HUES6 (cell line): ENCODE data around the gene KATNAL1.
"Not testable (repeated sequence)": the region's sequence is repeated elsewhere in the genome, so short reads cannot be mapped to it uniquely, and the experiment has no call there.

Experiments used
- H3K27ac ChIP-seq: 2 replicates; pipeline ENCODE4 v1.7.0; 2013; ENCODE audit warnings: low read depth, mild to moderate bottlenecking, low read length, inconsistent platforms
- H3K27me3 ChIP-seq: 2 replicates; pipeline ENCODE4 v1.6.1; 2013; ENCODE audit warnings: low read length; ENCODE audit not compliant: control insufficient read depth, insufficient read depth
- H3K36me3 ChIP-seq: 2 replicates; pipeline ENCODE4 v1.6.1; 2013; ENCODE audit warnings: low read length; ENCODE audit not compliant: control insufficient read depth, insufficient read depth
- H3K4me1 ChIP-seq: 2 replicates; pipeline ENCODE4 v1.6.1; 2013; ENCODE audit warnings: low read length; ENCODE audit not compliant: control insufficient read depth, insufficient read depth
- H3K4me3 ChIP-seq: 2 replicates; pipeline ENCODE4 v1.5.1; 2013; ENCODE audit warnings: low read depth, low read length
- H3K9ac ChIP-seq: one replicate; pipeline ENCODE4 v1.6.1; 2013; ENCODE audit warnings: mild to moderate bottlenecking, low read length
- H3K9me3 ChIP-seq: 2 replicates; pipeline ENCODE4 v1.6.1; 2013; ENCODE audit warnings: low read depth, low read length; ENCODE audit not compliant: control insufficient read depth, insufficient read depth

The KATNAL1 gene

GRCh38 chr13:30181888-30182651 is 125.3 kb downstream of the KATNAL1 start:
- H3K27ac ChIP-seq = no peak overlapping the region
- H3K27me3 ChIP-seq = no peaks in the 10 kb centered on the region
- no peaks in the 10 kb centered on the region for H3K36me3 ChIP-seq
- H3K9me3 ChIP-seq = peaks cover 6% of the 10 kb centered on the region
- H3K4me3 ChIP-seq = no peak overlapping the region
- H3K9ac ChIP-seq = peak overlapping the region; percentile 76
- 0 out of 2 replicates have a peak, but pooled peaks cover 8% of the 10 kb centered on the region for H3K4me1 ChIP-seq

GRCh38 chr13:30179597-30180276 is 127.6 kb downstream of the KATNAL1 start:
- H3K4me3 ChIP-seq = no peak overlapping the region
- H3K9ac ChIP-seq = no peak overlapping the region
- no peaks in the 10 kb centered on the region for H3K36me3 ChIP-seq
- 0 out of 2 replicates have a peak, but pooled peaks cover 3% of the 10 kb centered on the region for H3K4me1 ChIP-seq
- no peaks in the 10 kb centered on the region for H3K27me3 ChIP-seq
- H3K9me3 ChIP-seq = peaks cover 3% of the 10 kb centered on the region
- H3K27ac ChIP-seq = no peak overlapping the region

- no peak overlapping the region for H3K27ac ChIP-seq
- H3K4me3 ChIP-seq = no peak overlapping the region
- peaks cover 3% of the 10 kb centered on the region; the same call in 1 of the 2 replicates for H3K4me1 ChIP-seq
- H3K9ac ChIP-seq = no peak overlapping the region
- no peaks in the 10 kb centered on the region for H3K9me3 ChIP-seq
- H3K36me3 ChIP-seq = no peaks in the 10 kb centered on the region
- no peaks in the 10 kb centered on the region for H3K27me3 ChIP-seq
Measured at GRCh38 chr13:30178976-30179375, 128.4 kb downstream of the KATNAL1 start.

- H3K27ac ChIP-seq = no peak overlapping the region
- peaks cover 17% of the 10 kb centered on the region; the same call in 1 of the 2 replicates for H3K4me1 ChIP-seq
- no peaks in the 10 kb centered on the region for H3K36me3 ChIP-seq
- H3K9ac ChIP-seq = no peak overlapping the region
- H3K27me3 ChIP-seq = no peaks in the 10 kb centered on the region
- no peak overlapping the region for H3K4me3 ChIP-seq
- H3K9me3 ChIP-seq = no peaks in the 10 kb centered on the region
Measured at GRCh38 chr13:30175166-30175565, 132.2 kb downstream of the KATNAL1 start.

- H3K27me3 ChIP-seq, H3K4me3 ChIP-seq, H3K36me3 ChIP-seq, H3K9me3 ChIP-seq, H3K9ac ChIP-seq, H3K27ac ChIP-seq: not testable (repeated sequence)
- H3K4me1 ChIP-seq = peaks cover 14% of the 10 kb centered on the region; the same call in 1 of the 2 replicates
Measured at GRCh38 chr13:30174250-30174649, 133.1 kb downstream of the KATNAL1 start.

GRCh38 chr13:30173303-30173610 is 134.1 kb downstream of the KATNAL1 start:
- H3K9me3 ChIP-seq = no peaks in the 10 kb centered on the region
- no peak overlapping the region for H3K4me3 ChIP-seq
- H3K4me1 ChIP-seq = peaks cover 14% of the 10 kb centered on the region; the same call in 1 of the 2 replicates
- H3K27ac ChIP-seq = no peak overlapping the region
- no peaks in the 10 kb centered on the region for H3K27me3 ChIP-seq
- no peak overlapping the region for H3K9ac ChIP-seq
- H3K36me3 ChIP-seq = no peaks in the 10 kb centered on the region

GRCh38 chr13:30172593-30173302 is 134.6 kb downstream of the KATNAL1 start:
- Histone ChIP-seq H3K4me1 (peaks cover 14% of the 10 kb centered on the region; the same call in 1 of the 2 replicates), H3K27ac (no peak overlapping the region), H3K27me3 (no peaks in the 10 kb centered on the region), H3K4me3 (no peak overlapping the region), H3K36me3 (no peaks in the 10 kb centered on the region), H3K9me3 (no peaks in the 10 kb centered on the region), H3K9ac (no peak overlapping the region)

- Histone ChIP-seq H3K4me3 (no peak overlapping the region), H3K36me3 (no peaks in the 10 kb centered on the region), H3K27ac (no peak overlapping the region), H3K4me1 (peaks cover 14% of the 10 kb centered on the region; the same call in 1 of the 2 replicates), H3K27me3 (no peaks in the 10 kb centered on the region), H3K9ac (no peak overlapping the region), H3K9me3 (no peaks in the 10 kb centered on the region)
Measured at GRCh38 chr13:30170569-30170968, 136.8 kb downstream of the KATNAL1 start.

- Histone ChIP-seq H3K36me3 (no peaks in the 10 kb centered on the region), H3K27me3 (no peaks in the 10 kb centered on the region), H3K27ac (no peak overlapping the region), H3K9ac (no peak overlapping the region), H3K4me3 (no peak overlapping the region), H3K4me1 (peaks cover 14% of the 10 kb centered on the region; the same call in 1 of the 2 replicates), H3K9me3 (no peaks in the 10 kb centered on the region)
Measured at GRCh38 chr13:30169442-30169841, 137.9 kb downstream of the KATNAL1 start.

GRCh38 chr13:30165796-30166195 is 141.6 kb downstream of the KATNAL1 start:
- Histone ChIP-seq H3K9me3 (0 out of 2 replicates have a peak, but pooled peaks cover 5% of the 10 kb centered on the region), H3K4me1 (no peaks in the 10 kb centered on the region), H3K27me3 (no peaks in the 10 kb centered on the region), H3K9ac (no peak overlapping the region), H3K4me3 (no peak overlapping the region), H3K27ac (no peak overlapping the region), H3K36me3 (no peaks in the 10 kb centered on the region)

- no peaks in the 10 kb centered on the region for H3K27me3 ChIP-seq
- no peaks in the 10 kb centered on the region for H3K36me3 ChIP-seq
- no peak overlapping the region for H3K27ac ChIP-seq
- H3K9ac ChIP-seq = no peak overlapping the region
- no peaks in the 10 kb centered on the region for H3K4me1 ChIP-seq
- H3K9me3 ChIP-seq = 0 out of 2 replicates have a peak, but pooled peaks cover 5% of the 10 kb centered on the region
- H3K4me3 ChIP-seq = no peak overlapping the region
Measured at GRCh38 chr13:30165071-30165470, 142.3 kb downstream of the KATNAL1 start.
